DMS79 treated with DMSO at 0.1 percent for 48 hours (cell line): ENCODE measurements around the gene CTBP2.

Experiments
- DNase-seq: peaks from one replicate; lab custom pipeline; 2025; lab: John Stamatoyannopoulos, UW

Gene CTBP2

DNA sequence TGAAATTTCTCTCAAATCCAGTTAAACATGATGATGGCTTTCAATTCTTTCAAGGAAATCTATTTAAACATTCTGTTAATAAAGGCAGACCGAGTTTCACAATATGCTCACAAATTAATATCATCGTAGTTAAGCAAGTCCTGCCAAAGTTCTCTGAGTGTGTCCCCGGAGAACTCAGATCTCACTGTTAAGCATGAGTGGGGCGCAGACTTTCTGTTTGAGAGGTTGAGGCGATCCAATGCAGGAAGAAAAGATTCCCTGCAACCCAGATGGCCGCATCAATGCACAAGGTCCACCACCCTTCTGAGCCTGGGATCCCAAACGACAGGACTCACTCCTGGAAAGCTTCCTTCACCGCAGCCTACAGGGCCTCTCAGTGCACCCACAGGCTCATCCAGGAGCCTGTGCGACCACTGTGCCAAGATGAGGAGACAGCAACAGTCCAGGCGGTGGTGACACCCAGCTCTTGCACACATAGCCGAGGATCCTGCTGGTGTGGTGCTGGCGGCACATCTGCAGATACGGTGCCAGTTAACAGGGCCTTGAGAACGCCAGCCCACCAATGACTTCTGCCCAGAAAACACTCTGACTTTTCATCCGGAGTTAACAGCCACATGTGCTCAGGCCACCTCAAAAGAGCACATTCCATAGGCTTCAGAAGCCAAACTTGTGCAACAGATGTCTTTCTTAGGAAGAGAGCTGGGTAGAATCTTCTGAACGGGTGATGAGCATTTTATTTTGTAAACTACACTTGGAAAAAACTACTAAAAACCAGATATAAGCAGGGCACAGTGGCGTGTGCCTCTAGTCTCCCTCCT, 116.3 kb downstream of the CTBP2 start:
- DNase-seq, result no peak

- no peak for DNase-seq
These were observed 118.4 kb downstream of the CTBP2 start for GRCh38 chr10:125041856-125042506.

- no peak for DNase-seq
These were observed 121.0 kb downstream of the CTBP2 start for GRCh38 chr10:125039354-125039769.

- no peak for DNase-seq
These were observed 121.7 kb downstream of the CTBP2 start for GRCh38 chr10:125038637-125039036.

- DNase-seq, result no peak
These were observed 123.1 kb downstream of the CTBP2 start for GRCh38 chr10:125037145-125037877.

DNA sequence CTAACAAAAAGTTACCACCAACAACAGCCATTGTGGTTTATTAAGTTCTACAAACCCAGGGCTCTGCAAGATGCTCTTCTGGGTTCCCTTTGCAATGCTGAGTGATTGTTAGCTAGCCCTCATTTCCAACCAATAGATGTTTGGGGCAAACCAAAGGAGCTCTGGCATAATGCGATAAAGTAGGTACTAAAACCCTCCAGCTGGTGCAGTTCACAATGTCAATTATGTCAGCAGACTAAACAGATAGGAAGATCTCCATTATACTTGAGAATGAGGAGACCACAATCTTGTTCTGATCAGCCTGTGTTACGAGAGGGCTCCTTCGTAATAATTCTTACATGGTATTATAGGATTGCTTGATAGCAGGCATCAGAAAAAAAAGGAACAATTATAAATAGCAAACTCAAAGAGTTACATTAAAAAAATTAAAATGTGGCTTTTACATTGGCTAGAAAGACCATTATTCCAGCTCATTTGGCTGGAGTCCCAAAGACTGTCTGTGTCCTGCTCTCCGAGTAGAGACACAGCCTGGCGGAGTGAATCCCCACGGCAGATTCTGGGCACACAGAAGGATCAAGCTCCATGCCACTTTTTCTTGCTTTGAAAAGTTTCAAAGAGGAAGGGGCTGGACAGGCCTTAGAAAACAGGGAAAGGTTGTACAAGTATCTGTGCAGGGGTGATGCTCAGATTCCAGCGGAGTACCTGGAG, 124.6 kb downstream of the CTBP2 start:
- DNase-seq, result no peak

DNA sequence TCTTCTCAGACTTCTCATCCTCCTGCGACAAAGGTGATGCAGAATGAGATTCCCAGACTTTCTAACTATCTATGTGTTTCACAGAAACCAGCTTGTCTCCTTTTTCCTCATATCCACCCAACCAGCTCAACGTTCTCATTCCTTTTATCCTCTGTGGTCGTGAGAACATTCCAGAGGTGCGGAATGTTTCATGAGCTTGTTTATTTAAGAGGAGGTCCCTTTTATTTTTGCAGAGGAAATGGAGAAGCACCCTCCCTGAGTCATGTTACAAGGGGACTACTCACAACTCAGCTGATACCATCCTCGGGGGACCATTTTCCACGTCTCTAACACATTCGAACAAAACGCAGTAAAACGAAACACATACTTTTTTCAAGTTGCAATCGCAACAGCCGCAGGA, 125.2 kb downstream of the CTBP2 start:
- DNase-seq, result no peak

DNA sequence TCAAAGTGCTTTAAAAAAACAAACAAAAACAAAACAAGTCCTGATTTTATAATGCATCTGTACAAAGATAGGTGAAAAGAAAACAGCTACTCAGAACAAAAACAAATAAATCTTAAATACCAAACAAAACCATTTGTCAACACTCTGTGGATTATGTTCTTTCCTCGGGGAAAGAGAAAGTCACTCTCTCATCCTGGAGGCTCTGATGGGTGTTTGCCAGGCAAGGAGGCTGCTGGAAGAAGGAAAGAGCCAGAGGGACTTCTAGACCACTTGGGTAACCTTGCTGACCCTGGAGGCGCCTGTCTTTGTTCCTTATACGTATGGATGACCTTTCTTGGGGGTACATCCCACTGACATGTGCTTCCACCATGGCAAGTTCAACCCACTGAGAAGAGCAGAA, 125.7 kb downstream of the CTBP2 start:
- DNase-seq, result no peak

DNA sequence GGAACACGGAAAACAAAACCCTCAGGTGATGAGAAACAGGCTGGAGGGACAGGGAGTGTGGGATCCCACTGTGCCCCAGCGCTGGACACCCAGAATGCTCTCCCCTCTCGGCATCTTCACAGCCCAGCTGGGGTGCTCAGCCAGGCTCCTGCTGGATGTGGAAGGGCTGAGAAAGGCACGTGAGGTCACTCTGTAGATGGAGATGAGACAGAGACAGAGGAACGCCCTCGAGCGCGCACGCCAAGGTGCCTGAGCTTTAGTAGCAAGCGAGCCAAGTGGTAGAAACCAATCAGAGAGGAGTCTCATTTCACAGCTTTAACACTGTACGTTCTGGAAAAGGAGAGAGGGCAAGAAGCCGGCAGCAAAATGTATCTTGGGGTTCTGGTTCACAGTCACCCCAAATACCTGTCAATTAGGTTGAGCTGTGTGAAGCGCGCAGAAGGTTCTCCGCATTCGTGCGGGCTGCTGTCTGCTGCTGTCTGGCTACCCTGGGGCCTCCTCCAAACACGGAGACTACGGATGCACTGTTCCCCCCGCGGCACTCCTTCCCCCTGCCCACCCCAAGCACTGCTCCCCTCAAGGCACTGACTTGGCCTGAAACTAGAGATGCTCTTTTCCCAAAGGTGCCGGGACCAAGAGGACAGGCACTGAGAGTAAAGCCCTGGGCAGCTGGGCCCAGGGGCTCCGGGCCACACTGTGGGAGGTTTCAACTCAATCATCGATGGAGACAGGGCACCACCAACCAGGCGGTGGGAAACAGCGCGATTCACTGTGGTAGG, 127.0 kb downstream of the CTBP2 start:
- no peak for DNase-seq

DNA sequence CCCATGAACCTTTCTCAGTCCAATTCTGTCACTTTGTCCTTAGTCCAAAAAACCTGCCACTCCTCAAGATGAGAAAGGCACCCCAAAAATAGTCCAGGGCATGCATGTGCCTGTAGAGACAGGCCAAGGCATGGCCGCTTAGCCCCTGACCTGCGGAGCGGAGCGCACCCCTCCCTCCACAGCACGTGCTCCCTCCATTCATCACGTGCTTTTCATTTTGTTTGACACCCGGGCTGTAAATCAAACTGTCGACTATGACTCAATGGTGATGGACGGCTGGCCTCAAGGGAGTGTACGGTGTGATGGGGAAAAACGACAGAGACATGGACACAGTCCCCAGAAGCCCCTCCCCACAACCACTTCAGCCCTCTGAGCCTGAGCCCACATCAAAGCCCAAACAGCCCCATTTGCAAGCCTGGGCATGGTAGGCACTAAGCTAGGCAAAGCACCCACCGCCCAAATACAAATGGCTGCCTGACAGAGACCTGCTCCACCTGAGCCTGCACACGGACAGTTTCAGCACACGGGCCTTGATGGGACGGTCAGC, 127.8 kb downstream of the CTBP2 start:
- DNase-seq, result no peak

GRCh38 chr10:125030567-125031197, 129.7 kb downstream of the CTBP2 start:
- DNase-seq, result peak; percentile 4

- DNase-seq, result no peak
These were observed 130.7 kb downstream of the CTBP2 start for GRCh38 chr10:125029584-125030242.

- DNase-seq, result no peak
These were observed 132.2 kb downstream of the CTBP2 start for GRCh38 chr10:125027871-125028869.

GRCh38 chr10:125026974-125027735, 133.2 kb downstream of the CTBP2 start:
- DNase-seq, result no peak

DNA sequence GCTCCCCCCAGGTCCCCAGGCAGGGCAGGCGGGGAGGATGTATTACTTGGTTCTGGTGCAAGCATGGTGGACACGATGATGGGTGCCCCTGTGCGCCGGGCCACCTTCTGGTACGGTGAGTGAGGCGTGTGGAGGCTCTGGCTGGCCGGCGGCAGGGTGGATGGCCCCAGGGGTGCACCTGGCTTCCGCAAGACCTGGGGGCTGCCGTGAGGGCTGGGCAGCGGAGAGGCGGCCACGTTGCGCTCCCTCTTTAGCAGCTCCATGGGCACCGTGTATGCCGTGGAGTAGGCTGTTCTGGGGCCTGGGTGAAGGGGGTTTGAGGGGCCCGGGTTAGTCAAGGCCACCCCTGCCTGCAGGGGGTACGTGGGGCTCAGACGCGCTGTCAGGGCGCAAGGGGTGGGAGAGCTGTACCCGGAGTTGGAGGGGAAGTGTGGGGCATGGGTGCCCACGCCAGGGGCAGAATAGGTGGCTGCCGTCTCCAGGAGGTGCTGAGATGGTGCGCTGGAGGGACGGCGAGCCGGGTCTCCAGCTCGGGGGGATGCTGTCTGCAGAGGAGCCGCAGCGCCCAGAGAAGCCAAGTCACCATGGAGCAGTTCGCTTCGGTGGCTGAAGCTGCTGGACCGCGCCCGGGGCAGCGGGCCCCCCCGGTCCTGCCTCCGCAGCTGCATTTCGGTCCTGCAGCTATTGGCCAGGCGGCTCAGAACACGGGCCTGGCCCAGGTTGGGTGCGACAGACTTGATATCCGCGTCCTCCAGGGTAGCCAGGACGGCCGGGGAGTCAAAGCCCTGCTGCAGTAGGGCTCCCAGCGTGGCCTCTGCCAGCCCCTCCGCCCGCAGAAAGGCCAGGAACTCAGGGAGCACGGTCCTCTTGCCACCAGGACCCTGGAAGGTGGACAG, 134.1 kb downstream of the CTBP2 start:
- DNase-seq, result no peak

GRCh38 chr10:125025341-125025740, 135.0 kb downstream of the CTBP2 start:
- no peak for DNase-seq
